Measurements from ENCODE around the gene PTPRD.

PTPRD gene

GRCh38 chr9:8799615-8800014 lies 1813.2 kb downstream of the PTPRD start:
- no peak for DNase-seq

- DNase-seq = no peak
Measured at GRCh38 chr9:8799206-8799605, 1813.6 kb downstream of the PTPRD start.

DNA sequence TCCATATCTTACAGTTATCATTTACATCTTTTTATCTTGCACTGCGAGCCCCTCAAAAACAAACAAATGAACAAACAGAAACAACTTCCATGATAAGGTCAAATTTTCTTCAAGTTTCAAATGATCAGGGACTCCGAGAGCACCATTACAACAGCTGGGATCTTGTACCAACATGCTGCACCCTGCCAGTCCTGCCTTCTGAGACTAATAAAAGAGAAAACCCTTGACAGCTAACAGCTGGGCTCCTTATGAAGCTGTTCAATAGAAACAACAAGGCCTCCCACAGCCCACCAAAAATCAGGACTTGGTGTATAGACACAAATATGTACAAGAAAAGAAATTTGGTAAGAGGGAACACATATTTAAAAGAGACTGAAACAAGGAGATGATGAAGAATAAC lies 1828.0 kb downstream of the PTPRD start:
- DNase-seq = no peak

GRCh38 chr9:8783941-8784340 lies 1828.9 kb downstream of the PTPRD start:
- no peak for DNase-seq

- DNase-seq = no peak
Measured at GRCh38 chr9:8782237-8782636, 1830.6 kb downstream of the PTPRD start.

DNA sequence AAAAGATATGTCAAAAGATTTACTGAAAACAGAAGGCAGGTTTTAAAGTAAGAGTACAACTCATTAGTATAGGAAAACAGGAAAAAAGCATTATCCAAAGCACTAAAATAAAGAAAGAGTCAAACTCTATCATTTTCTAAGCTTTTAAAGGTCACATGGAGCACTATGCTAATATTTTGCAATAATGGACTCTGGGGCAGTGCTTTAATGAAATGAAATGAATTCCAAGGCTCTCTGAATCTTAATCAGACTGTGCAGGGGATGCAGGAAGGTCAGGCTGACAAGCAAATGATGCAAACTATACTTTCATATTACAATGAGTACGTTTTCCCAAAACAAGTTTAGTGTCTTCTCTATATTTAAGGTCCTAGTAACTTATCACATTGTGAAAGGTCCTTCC lies 1831.3 kb downstream of the PTPRD start:
- DNase-seq = no peak

GRCh38 chr9:8780386-8780785 lies 1832.4 kb downstream of the PTPRD start:
- no peak for DNase-seq

DNA sequence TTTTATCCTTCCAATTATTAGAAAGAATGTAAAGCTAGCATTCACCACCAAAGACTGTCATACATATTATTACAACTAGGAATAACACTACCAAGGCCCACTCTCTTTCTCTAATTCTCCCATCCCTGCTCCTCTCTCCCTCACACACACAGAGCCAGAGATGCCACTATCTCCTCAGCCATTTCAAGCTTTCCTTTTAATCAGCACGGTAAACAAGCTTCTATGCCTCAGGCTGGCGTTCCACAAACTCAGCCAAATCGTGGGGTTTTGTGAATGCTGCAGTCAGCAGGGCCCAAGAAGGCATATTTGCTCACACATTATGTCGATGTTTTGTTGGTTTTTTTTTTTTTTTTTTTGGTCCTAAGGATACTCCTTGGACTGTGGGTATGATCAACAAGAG lies 1833.3 kb downstream of the PTPRD start:
- no peak for DNase-seq

DNA sequence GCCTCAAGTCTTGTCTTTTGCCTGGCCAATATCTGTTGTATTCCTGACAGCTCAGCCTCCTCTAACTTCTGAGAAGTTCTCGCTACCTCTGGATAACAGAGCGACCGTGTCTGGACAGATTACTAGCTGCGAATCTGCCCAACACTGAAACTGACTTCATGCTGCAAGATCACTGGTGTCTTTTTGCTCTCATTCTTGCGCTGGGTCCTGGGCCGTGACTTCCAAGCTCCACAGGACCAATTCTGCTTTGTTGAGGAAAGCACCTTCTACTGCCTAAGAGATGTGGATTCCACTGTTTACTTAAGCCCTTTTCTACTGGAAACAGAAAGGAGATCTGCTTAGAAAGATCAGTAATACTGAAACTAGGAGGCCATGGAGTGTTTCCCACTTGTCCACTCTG lies 1834.4 kb downstream of the PTPRD start:
- no peak for DNase-seq

- no peak for DNase-seq
Measured at GRCh38 chr9:8772302-8772701, 1840.5 kb downstream of the PTPRD start.

GRCh38 chr9:8769153-8769552 lies 1843.6 kb downstream of the PTPRD start:
- no peak for DNase-seq

- no peak for DNase-seq
Measured at GRCh38 chr9:8766096-8766495, 1846.7 kb downstream of the PTPRD start.

DNA sequence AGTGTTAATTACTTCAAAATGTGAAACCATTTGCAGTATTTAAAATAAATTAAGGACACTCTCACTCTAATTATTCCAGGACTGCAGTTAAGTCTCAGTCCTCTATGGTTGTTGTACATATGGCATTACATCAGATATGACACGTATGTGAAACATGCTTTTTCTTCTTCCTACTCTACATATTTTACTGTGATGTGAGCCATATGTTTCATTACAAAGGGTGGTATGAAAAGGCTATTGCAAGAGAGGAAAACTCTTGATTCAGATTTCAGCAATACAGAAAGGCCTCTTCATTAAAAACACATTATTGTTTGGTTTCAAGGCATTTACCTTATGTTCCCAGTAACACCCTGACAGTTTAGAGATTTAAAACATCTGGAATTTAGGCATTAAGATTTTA lies 1848.8 kb downstream of the PTPRD start:
- DNase-seq = no peak

DNA sequence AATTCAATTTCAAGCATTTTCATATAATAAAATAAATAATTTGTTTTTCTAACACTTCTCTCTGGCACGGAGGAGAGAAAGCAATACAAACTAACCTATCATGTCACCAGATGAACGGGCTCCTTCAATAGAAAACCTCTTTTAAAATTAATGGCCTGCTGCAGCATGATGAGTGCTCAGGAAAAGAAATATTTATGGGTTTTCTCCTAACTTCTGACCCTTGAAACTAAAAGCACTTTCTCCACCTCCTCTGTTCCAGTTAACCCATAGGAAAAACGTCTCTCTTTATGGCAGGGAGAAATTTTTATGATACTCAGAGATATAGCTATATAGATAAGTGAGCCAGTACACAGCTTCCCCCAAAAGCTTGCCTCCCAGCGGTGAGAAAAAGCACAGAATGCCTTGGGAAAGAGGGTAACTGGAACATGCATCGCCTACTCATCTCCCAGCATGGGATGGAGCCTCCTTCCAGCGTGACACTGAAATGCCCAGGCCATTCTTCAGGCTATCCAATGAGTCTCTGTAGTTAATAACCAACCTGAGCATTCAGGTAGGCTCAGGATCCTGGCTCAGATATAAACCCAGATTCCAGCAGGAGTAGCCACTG lies 1850.2 kb downstream of the PTPRD start:
- DNase-seq = no peak

- no peak for DNase-seq
Measured at GRCh38 chr9:8760000-8760767, 1852.6 kb downstream of the PTPRD start.

DNA sequence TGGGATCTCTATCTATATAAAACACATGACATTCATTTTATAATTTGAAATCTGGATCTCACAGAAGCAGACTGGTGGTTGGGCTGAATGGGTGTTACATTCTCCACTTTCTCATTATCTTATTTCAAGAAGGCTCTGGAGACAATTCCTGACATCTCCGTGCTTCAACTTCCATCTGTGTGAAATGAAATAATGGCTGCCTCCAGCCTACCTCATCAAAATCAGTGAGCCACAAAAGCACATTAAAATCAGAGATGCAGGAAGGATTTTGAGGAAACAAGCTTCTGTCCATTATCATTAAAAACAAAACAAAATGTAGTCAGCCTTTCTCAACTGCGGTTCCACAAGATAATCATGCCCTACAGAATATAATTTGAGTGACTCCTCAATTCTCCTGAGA lies 1854.9 kb downstream of the PTPRD start:
- no peak for DNase-seq

GRCh38 chr9:8754751-8755150 lies 1858.1 kb downstream of the PTPRD start:
- DNase-seq = no peak

DNA sequence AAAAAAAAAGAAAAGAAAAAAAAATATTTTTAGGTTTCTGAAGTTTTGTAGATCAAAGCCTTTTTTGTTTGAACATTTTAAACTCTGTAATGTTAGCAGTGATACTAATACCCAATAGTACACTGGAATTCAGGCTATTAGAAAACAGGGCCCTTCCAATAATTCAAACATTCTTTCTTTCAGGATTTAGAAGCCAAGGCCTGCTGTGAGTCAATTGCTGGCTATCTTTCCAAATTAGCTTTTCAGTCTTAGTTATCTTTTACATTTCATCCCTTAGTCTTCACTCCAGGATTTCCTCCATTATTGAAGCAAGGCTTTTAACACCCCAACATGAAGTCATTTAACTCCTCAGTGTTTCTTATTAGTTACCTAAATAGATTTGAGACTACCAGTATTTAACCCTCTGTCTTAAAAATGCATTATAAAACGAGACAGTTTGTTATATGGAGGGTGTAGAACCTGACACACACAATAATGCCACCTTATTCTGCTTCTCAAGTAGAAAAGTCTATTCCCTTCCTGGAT lies 1861.3 kb downstream of the PTPRD start:
- DNase-seq = no peak

DNA sequence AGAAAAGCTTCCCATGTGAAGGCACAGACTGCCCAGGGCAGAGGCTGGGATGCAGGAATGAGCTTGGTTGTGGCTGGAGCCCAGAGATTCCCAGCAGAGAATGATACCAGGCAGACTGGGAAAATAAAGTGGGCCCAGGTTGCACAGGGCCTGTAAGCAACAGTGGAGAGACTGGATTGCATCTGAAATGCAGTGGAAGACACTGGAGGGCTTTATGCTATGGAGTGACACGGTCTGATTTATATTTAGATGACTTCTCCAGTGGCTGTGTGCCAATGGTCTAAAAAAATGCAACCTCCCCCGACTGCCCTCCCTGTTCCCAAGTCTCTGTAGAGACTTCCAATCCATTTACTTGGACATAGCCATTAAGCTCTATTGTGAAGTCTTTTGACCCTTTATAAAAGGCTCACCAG lies 1862.2 kb downstream of the PTPRD start:
- no peak for DNase-seq

GRCh38 chr9:8745347-8745746 lies 1867.5 kb downstream of the PTPRD start:
- DNase-seq = no peak

DNA sequence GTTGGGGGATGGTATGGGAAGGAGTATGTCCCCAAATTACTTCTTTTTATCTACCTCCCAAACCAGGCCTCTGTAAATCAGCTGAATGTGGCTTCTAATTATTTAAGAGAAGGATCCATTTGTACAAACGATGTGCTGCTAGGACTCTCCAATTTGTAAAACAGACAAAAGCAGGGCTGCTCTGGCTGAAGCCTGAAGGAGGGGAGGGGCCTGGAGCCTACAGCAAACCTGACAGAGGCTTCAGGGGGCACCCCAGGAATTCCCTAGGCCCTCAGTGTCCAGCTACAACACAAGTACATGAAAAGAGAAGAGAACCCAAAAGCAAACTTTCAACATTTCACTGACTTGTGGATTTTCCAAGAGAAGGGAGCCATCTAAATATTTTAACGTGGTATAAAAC lies 1873.9 kb downstream of the PTPRD start:
- DNase-seq = no peak

DNA sequence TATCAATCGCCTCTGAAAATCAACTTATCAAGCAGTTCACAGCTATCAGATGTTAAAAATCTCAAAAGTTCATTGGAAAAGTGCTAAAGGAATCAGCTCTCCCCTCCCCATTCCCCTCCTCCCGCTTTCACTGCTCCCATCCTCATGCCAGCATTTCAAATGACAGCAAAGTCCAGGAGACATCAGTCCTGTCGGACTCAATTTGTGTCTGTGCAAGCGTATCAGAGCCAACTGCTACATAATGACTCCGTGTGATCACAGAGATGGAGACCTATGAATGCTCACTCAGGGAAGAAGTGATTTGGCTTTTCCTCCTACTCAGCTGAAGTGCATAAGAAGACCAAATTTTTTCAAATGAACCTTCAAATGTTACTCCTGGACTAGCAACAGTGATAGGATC lies 1876.0 kb downstream of the PTPRD start:
- no peak for DNase-seq

DNA sequence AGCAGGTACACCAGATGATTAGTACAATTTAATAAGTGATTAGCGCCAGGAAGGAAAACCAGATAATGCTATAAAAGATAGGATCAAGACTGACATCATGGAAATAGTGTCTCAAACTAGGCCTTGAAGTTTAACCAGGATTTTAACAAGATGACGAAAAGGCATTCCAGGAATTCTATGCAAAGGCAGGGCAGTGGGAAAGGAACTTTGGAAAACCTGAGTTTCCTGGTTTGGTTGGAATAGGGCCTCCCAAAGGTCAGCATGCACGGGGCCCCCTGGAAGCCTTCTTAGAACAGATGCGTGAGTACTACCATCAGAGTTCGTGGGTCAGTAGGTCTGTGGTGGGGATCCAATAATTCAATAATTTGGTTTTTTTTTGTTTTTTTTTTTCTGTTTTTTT lies 1878.0 kb downstream of the PTPRD start:
- no peak for DNase-seq

DNA sequence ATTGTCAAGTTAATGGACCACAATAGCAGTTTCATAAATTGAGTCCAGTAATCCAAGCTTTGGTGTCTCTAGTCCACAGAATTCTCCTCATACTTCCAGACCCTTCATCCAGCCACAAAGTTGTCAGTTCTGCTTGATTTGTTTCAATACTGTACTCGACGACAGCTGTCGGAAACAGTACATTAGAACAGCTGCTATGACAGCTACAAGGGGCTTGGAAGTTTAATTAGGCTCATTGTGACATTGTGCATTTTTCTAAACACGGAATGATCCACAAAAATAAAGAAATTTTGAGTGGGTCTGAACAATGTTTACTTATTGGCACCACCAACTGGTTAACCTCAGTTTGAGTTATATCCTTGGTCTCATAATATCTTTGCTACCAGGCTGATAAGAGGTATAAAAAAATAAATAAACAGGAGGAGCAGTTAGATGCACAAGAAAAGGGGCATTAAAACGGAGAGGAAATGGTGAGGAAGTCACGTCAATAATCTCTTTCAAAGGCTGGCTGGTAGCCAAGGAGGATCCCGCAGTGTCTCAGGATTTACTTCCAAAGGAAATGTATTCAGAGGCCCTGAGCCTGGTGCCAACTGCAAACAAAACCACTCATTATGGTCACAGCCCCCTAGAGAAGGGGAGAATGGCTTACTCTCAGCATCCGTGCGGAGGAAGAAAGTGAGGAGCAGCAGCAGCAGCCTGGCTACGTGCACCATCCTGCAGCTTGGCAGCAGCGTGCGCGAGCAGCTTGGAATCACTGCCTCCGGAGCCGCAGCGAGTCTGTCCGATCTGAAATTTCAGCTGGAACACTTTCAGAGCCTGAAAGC lies 1879.5 kb downstream of the PTPRD start:
- DNase-seq = no peak

Data from activated T-cell treated with anti-CD3 and anti-CD28 coated beads for 4 hours (primary cell).